Liver (tissue), 5 donors: ENCODE data around the gene FUS. TPM values are rescaled to one million over a fixed set of nuclear protein-coding genes. Genes with fewer than 3 reads are reported as not detected.

Source experiments
- polyA plus RNA-seq, 2 donors: library from polyadenylated mRNA; stranded (reverse) in 1 of 2; unstranded in 1 of 2; fragments of 200-250 nt in 1 of 2; fragments of >200 nt in 1 of 2; fragmentation: Nextera tagmentation in 1 of 2; extraction: Ambion mirVana in 1 of 2; gene quantifications; one replicate each; pipeline versions ENCODE4 v1.2.1 to v1.2.3, GENCODE V29; 2013 to 2015
- small RNA-seq: library from RNA; depleted of rRNA; stranded (forward); fragments of <200 nt; gene quantifications from one replicate; pipeline ENCODE3, GENCODE V24; 2014
- total RNA-seq, 2 donors: library from RNA; depleted of rRNA; stranded (reverse); fragments of >200 nt; gene quantifications; one replicate each; pipeline ENCODE4 v1.2.3, GENCODE V29; 2014
- donor health status: healthy.
- donor health status: healthy.
- donor health status: healthy.

The FUS gene
- total and polyA plus RNA-seq, 4 donors: 7.5 to 51.5 (median 39.3) TPM

Small RNA genes within 50 kb of the gene (small RNA-seq; reads per million reads assigned to genes)
- gene AC009088.4 (not detected), gene NDUFA3P6 (not detected)

Other genes with a start within 250 kb of the FUS start
- gene ORAI3, start 231.1 kb upstream of the FUS start, total RNA-seq: 10 to 100 TPM; 26.6 to 39.1 TPM
- 10 to 100 TPM; 28.8 to 34.1 TPM for gene ORAI3, start 231.1 kb upstream of the FUS start, polyA plus RNA-seq
- 1 to 10 TPM; 3.6 to 3.8 TPM for gene SETD1A, start 222.4 kb upstream of the FUS start, total RNA-seq
- gene SETD1A, start 222.4 kb upstream of the FUS start, polyA plus RNA-seq: 1 to 10 TPM; 2.7 to 4.9 TPM
- gene HSD3B7, start 194.9 kb upstream of the FUS start, total RNA-seq: 10 to 100 TPM; 23.9 to 84.8 TPM
- gene HSD3B7, start 194.9 kb upstream of the FUS start, polyA plus RNA-seq: 10 to 100 TPM; 74.0 to 93.9 TPM
- gene STX1B, start 169.5 kb upstream of the FUS start, total RNA-seq: 1 to 10 TPM in 1 of 2 donors, under 1 TPM in 1; 0.09 to 1.2 TPM
- gene STX1B, start 169.5 kb upstream of the FUS start, polyA plus RNA-seq: under 1 TPM; 0.19 to 0.82 TPM
- gene STX4, start 146.6 kb upstream of the FUS start, total RNA-seq: 10 to 100 TPM; 11.4 to 19.8 TPM
- gene STX4, start 146.6 kb upstream of the FUS start, polyA plus RNA-seq: 10 to 100 TPM; 14.9 to 22.1 TPM
- 1 to 10 TPM; 4.4 to 4.8 TPM for gene ZNF668, start 105.9 kb upstream of the FUS start, total RNA-seq
- gene ZNF668, start 105.9 kb upstream of the FUS start, polyA plus RNA-seq: 1 to 10 TPM in 1 of 2 donors, under 1 TPM in 1; 0.92 to 3.3 TPM
- 1 to 10 TPM; 5.4 to 9.6 TPM for gene ZNF646, start 105.7 kb upstream of the FUS start, total RNA-seq
- 1 to 10 TPM in 1 of 2 donors, under 1 TPM in 1; 0.89 to 2.7 TPM for gene ZNF646, start 105.7 kb upstream of the FUS start, polyA plus RNA-seq
- gene PRSS53, start 91.2 kb upstream of the FUS start, total RNA-seq: 10 to 100 TPM in 1 of 2 donors, under 1 TPM in 1; 0.51 to 14.5 TPM
- 1 to 10 TPM; 1.6 to 4.4 TPM for gene PRSS53, start 91.2 kb upstream of the FUS start, polyA plus RNA-seq
- 100 to 1,000 TPM in 1 of 2 donors, 10 to 100 TPM in 1; 29.9 to 166 TPM for gene VKORC1, start 85.3 kb upstream of the FUS start, total RNA-seq
- 100 to 1,000 TPM; 360 to 519 TPM for gene VKORC1, start 85.3 kb upstream of the FUS start, polyA plus RNA-seq
- gene BCKDK, start 71.8 kb upstream of the FUS start, total RNA-seq: 10 to 100 TPM; 10.0 to 29.5 TPM
- gene BCKDK, start 71.8 kb upstream of the FUS start, polyA plus RNA-seq: 10 to 100 TPM; 40.2 to 41.6 TPM
- gene KAT8, start 62.5 kb upstream of the FUS start, total RNA-seq: 10 to 100 TPM; 20.9 to 37.4 TPM
- 10 to 100 TPM; 15.9 to 18.3 TPM for gene KAT8, start 62.5 kb upstream of the FUS start, polyA plus RNA-seq
- 1 to 10 TPM; 1.1 to 8.3 TPM for gene PRSS8, start 44.4 kb upstream of the FUS start, total RNA-seq
- gene PRSS8, start 44.4 kb upstream of the FUS start, polyA plus RNA-seq: 10 to 100 TPM in 1 of 2 donors, 1 to 10 TPM in 1; 8.5 to 50.1 TPM
- gene PRSS36, start 30.1 kb upstream of the FUS start, total RNA-seq: under 1 TPM; 0.09 to 0.50 TPM
- gene PRSS36, start 30.1 kb upstream of the FUS start, polyA plus RNA-seq: 1 to 10 TPM in 1 of 2 donors, under 1 TPM in 1; 0.74 to 2.1 TPM
- 10 to 100 TPM in 1 of 2 donors, 1 to 10 TPM in 1; 6.7 to 35.9 TPM for gene PYCARD, start 22.6 kb downstream of the FUS start, total RNA-seq
- gene PYCARD, start 22.6 kb downstream of the FUS start, polyA plus RNA-seq: 10 to 100 TPM in 1 of 2 donors, 1 to 10 TPM in 1; 9.7 to 11.8 TPM
- gene TRIM72, start 34.0 kb downstream of the FUS start, total RNA-seq: under 1 TPM in 1 of 2 donors, not detected in 1; under 0.01 TPM
- gene TRIM72, start 34.0 kb downstream of the FUS start, polyA plus RNA-seq: under 1 TPM; 0.02 to 0.10 TPM
- not detected for gene PYDC1, start 37.0 kb downstream of the FUS start, total RNA-seq
- gene PYDC1, start 37.0 kb downstream of the FUS start, polyA plus RNA-seq: not detected
- 10 to 100 TPM in 1 of 2 donors, 1 to 10 TPM in 1; 5.3 to 10.1 TPM for gene ITGAM, start 79.8 kb downstream of the FUS start, total RNA-seq
- gene ITGAM, start 79.8 kb downstream of the FUS start, polyA plus RNA-seq: 1 to 10 TPM in 1 of 2 donors, under 1 TPM in 1; 0.65 to 2.9 TPM
- 1 to 10 TPM; 2.5 to 9.6 TPM for gene ITGAX, start 175.0 kb downstream of the FUS start, total RNA-seq
- 1 to 10 TPM; 1.1 to 1.2 TPM for gene ITGAX, start 175.0 kb downstream of the FUS start, polyA plus RNA-seq
- gene ITGAD, start 213.2 kb downstream of the FUS start, total RNA-seq: 1 to 10 TPM; 2.0 to 3.6 TPM
- 1 to 10 TPM in 1 of 2 donors, under 1 TPM in 1; 0.04 to 2.1 TPM for gene ITGAD, start 213.2 kb downstream of the FUS start, polyA plus RNA-seq
- gene COX6A2, start 248.2 kb downstream of the FUS start, total RNA-seq: under 1 TPM in 1 of 2 donors, not detected in 1; 0.84 TPM
- 10 to 100 TPM in 1 of 2 donors, 1 to 10 TPM in 1; 8.0 to 36.7 TPM for gene COX6A2, start 248.2 kb downstream of the FUS start, polyA plus RNA-seq